HG02884 (cell line): ENCODE results near the gene JMJD6.
"Not testable (repeated sequence)": the region's sequence is repeated elsewhere in the genome, so short reads cannot be mapped to it uniquely, and the experiment has no call there.

ENCODE experiments used
- ATAC-seq: cut with Tn5 transposase; IDR thresholded peaks from one replicate; pipeline ENCODE4 v1.9.1; 2021; ENCODE audit warnings: mild to moderate bottlenecking, moderate library complexity; ENCODE audit not compliant: unreplicated experiment

The JMJD6 gene

GRCh38 chr17:76737082-76737675 lies 10.8 kb upstream of the JMJD6 start, which contains the start of gene SRSF2:
SRSF2 (minus strand) TSS chr17:76737331; CDS start chr17:76737160, 171 bp downstream.
- peak; percentile 57 for ATAC-seq

- no peak for ATAC-seq
These were observed 10.1 kb upstream of the JMJD6 start for GRCh38 chr17:76736349-76737081.

- no peak for ATAC-seq
These were observed 9.4 kb upstream of the JMJD6 start for GRCh38 chr17:76735586-76736348.

GRCh38 chr17:76735006-76735405 lies 8.6 kb upstream of the JMJD6 start:
- ATAC-seq, result no peak

GRCh38 chr17:76734080-76734840 lies 7.9 kb upstream of the JMJD6 start:
- ATAC-seq, result no peak

- ATAC-seq, result no peak
These were observed 7.2 kb upstream of the JMJD6 start for GRCh38 chr17:76733618-76733957.

GRCh38 chr17:76732734-76733617 lies 6.6 kb upstream of the JMJD6 start:
- no peak for ATAC-seq

- ATAC-seq, result not testable (repeated sequence)
These were observed 5.7 kb upstream of the JMJD6 start for GRCh38 chr17:76731800-76732733.

GRCh38 chr17:76727745-76728456 lies 1.5 kb upstream of the JMJD6 start:
- ATAC-seq, result no peak

- ATAC-seq, result peak; percentile 48
These were observed 641 bp upstream of the JMJD6 start, which contains the start of gene METTL23 for GRCh38 chr17:76726776-76727718. METTL23 (plus strand) TSS chr17:76726839; CDS start chr17:76729711, 2,872 bp downstream.

- ATAC-seq, result peak; percentile 15
These were observed 701 bp downstream of the JMJD6 start for GRCh38 chr17:76725580-76726230.

- ATAC-seq, result no peak
These were observed 2.6 kb downstream of the JMJD6 start for GRCh38 chr17:76723812-76724211.

GRCh38 chr17:76722977-76723376 lies 3.4 kb downstream of the JMJD6 start:
- not testable (repeated sequence) for ATAC-seq

- no peak for ATAC-seq
These were observed 4.1 kb downstream of the JMJD6 start for GRCh38 chr17:76722279-76722678.

- no peak for ATAC-seq
These were observed 4.9 kb downstream of the JMJD6 start for GRCh38 chr17:76721463-76721862.

- ATAC-seq, result no peak
These were observed 5.5 kb downstream of the JMJD6 start for GRCh38 chr17:76720941-76721340.

GRCh38 chr17:76720211-76720610 lies 6.2 kb downstream of the JMJD6 start:
- no peak for ATAC-seq
